COLO668 (cell line): Measurements from ENCODE around the gene YIF1A.
A peak's percentile ranks its signal among the peaks of the same experiment; 100 is the strongest.
"Not testable (repeated sequence)": the region's sequence is repeated elsewhere in the genome, so short reads cannot be mapped to it uniquely, and the experiment has no call there.

Experiments used
- DNase-seq: peaks from one replicate; lab custom pipeline; 2025; ENCODE audit not compliant: unreplicated experiment; lab: John Stamatoyannopoulos, UW

YIF1A gene

GRCh38 chr11:66311965-66312548, 23.1 kb upstream of the YIF1A start:
- DNase-seq: peak; percentile 93

GRCh38 chr11:66311470-66311964, 22.6 kb upstream of the YIF1A start:
- no peak for DNase-seq

GRCh38 chr11:66310803-66311440, 22.0 kb upstream of the YIF1A start:
- not testable (repeated sequence) for DNase-seq

- no peak for DNase-seq
These were observed 21.4 kb upstream of the YIF1A start for GRCh38 chr11:66310324-66310723.

GRCh38 chr11:66309475-66309874, 20.5 kb upstream of the YIF1A start:
- DNase-seq: no peak

- DNase-seq: no peak
These were observed 13.7 kb upstream of the YIF1A start for GRCh38 chr11:66302656-66303055.

GRCh38 chr11:66299186-66299585, 10.2 kb upstream of the YIF1A start:
- no peak for DNase-seq

- DNase-seq: no peak
These were observed 8.7 kb upstream of the YIF1A start for GRCh38 chr11:66297610-66298009.

GRCh38 chr11:66294626-66295620, 6.0 kb upstream of the YIF1A start:
- no peak for DNase-seq

- DNase-seq: no peak
These were observed 5.1 kb upstream of the YIF1A start for GRCh38 chr11:66293777-66294625.

- DNase-seq: no peak
These were observed 4.4 kb upstream of the YIF1A start for GRCh38 chr11:66293352-66293751.

- no peak for DNase-seq
These were observed 3.8 kb upstream of the YIF1A start for GRCh38 chr11:66292543-66293332.

- DNase-seq: peak; percentile 62
These were observed 3.0 kb upstream of the YIF1A start, which contains the start of gene TMEM151A for GRCh38 chr11:66291706-66292542. TMEM151A (plus strand) TSS chr11:66291894; CDS start chr11:66292014, 120 bp downstream.

- no peak for DNase-seq
These were observed 2.4 kb upstream of the YIF1A start for GRCh38 chr11:66291303-66291705.

- DNase-seq: no peak
These were observed 1.3 kb upstream of the YIF1A start for GRCh38 chr11:66290330-66290621.

GRCh38 chr11:66289548-66290329, 796 bp upstream of the YIF1A start:
- peak; percentile 75 for DNase-seq

GRCh38 chr11:66287889-66288670, 863 bp downstream of the YIF1A start:
- DNase-seq: no peak
